Keratinocyte (primary cell): ENCODE measurements around the gene ANKAR.

Source experiments
- CTCF ChIP-seq, 3 experiments: IDR thresholded peaks in 1 of 3; conservative IDR thresholded peaks in 1 of 3; optimal IDR thresholded peaks in 1 of 3; 2 replicates in 2 of 3; 3 replicates in 1 of 3; pipeline versions ENCODE3 to v1.5.1; 2011; ENCODE audit warnings: low read length in 3 of 3, mild to moderate bottlenecking in 3 of 3, moderate library complexity in 2 of 3, control low read depth in 1 of 3, inconsistent platforms in 1 of 3; ENCODE audit not compliant: insufficient read depth in 2 of 3; ENCODE audit errors: extremely low read depth in 1 of 3
- EZH2 ChIP-seq: IDR thresholded peaks from one replicate; pipeline ENCODE4 v1.6.1; 2012; ENCODE audit warnings: inconsistent platforms, mild to moderate bottlenecking, low read length, moderate library complexity

DNA sequence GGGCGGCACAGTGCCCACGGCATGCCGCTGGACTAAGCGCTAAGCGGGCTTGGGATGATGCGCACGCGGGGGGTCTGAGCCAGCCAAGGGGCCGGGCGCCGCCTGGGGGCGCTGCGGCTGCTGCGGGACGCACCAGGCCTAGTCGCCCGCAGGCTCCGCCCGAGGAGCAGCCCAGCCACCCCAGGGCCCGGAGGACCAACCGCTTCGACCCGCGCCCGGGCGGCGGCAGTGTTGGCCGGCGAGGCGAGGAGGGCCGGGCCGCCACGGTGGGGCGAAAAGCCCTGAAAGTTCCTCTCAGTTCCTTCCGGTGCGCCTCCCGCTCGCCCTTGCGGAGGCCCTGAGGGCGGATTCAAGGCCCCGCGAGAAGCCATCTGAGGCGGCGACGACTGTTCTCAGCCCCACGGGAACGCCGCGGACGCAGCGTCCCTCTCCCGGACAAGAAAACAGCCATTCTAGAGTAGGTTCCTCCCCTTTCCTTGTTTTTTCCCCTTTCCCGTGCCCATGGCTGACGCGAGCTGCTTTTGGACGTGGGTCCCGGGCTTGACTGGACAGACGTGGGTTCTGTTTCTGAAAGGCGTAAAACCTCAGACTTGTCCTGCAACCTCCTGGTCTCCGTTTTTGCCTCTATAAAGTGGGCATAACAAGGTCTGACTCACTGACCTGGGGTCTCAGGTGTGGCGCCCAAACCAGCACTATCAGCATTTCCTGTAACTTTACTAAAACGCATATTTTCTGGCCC, at the start of gene ANKAR:
- peak; percentile 53 to 78 (median 61) for TF ChIP-seq CTCF (optimal IDR thresholded peaks at IDR 0.05 in 1 of 3, IDR thresholded peaks at IDR 0.05 in 1 of 3, conservative IDR thresholded peaks at IDR 0.05 in 1 of 3; ENCODE audit: extremely low read depth in 1 of 3, insufficient read depth in 2 of 3, low read length in 3 of 3)
- TF ChIP-seq EZH2, result no peak
